ENCODE results near the gene GAD1.

Gene GAD1

GRCh38 chr2:170827841-170828532 lies 11.3 kb downstream of the GAD1 start:
- peaks cover 4% of the 10 kb centered on the region for H3K4me1 ChIP-seq (ENCODE audit: control insufficient read depth, insufficient read depth, low read length, poor library complexity, severe bottlenecking)
- no peak overlapping the region for H3K4me3 ChIP-seq (ENCODE audit: extremely low read depth, insufficient read depth, low read length, poor library complexity, severe bottlenecking)
- H3K27ac ChIP-seq (ENCODE audit: low read depth, low read length, severe bottlenecking), result no peak overlapping the region
- peaks cover 52% of the 10 kb centered on the region for H3K36me3 ChIP-seq (ENCODE audit: control insufficient read depth, insufficient read depth, low read length)
- WGBS, 2 experiments (ENCODE audit: insufficient coverage in 2 of 2), result 86 to 94% methylated on average over 6 of the region's 6 CpGs
- no peaks in the 10 kb centered on the region for H3K9me3 ChIP-seq (ENCODE audit: control insufficient read depth, low read length)

DNA sequence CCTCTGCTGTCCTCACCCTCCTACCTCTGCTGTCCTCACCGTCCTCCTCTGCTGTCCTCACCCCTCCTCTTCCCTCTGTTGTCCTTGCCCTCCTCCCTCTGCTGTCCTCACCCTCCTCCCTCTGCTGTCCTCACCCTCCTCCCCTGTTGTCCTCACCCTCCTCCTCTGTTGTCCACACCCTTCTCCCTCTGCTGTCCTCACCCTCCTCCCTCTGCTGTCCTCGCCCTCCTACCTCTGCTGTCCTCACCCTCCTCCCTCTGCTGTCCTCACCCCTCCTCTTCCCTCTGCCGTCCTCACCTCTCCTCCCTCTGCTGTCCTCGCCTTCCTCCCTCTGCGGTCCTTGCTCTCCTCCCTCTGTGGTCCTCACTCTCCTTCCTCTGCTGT lies 11.8 kb downstream of the GAD1 start:
- 82 to 89% methylated on average over 5 of the region's 5 CpGs for WGBS, 2 experiments (ENCODE audit: insufficient coverage in 2 of 2)

GRCh38 chr2:170829036-170829435 lies 12.3 kb downstream of the GAD1 start:
- H3K9me3 ChIP-seq (ENCODE audit: control insufficient read depth, low read length), result no peaks in the 10 kb centered on the region
- 96% methylated on average over 2 of the region's 2 CpGs; no CpG with 5 or more reads in 1 of the 2 experiments for WGBS, 2 experiments (ENCODE audit: insufficient coverage in 2 of 2)
- peaks cover 6% of the 10 kb centered on the region for H3K4me1 ChIP-seq (ENCODE audit: control insufficient read depth, insufficient read depth, low read length, poor library complexity, severe bottlenecking)
- H3K27ac ChIP-seq (ENCODE audit: low read depth, low read length, severe bottlenecking), result no peak overlapping the region
- no peak overlapping the region for H3K4me3 ChIP-seq (ENCODE audit: extremely low read depth, insufficient read depth, low read length, poor library complexity, severe bottlenecking)
- peaks cover 62% of the 10 kb centered on the region for H3K36me3 ChIP-seq (ENCODE audit: control insufficient read depth, insufficient read depth, low read length)

More for the DNA sequence above, 11.8 kb downstream of the GAD1 start:
- Histone ChIP-seq H3K27ac (ENCODE audit: low read depth, low read length, severe bottlenecking) (no peak overlapping the region), H3K4me3 (ENCODE audit: extremely low read depth, insufficient read depth, low read length, poor library complexity, severe bottlenecking) (no peak overlapping the region), H3K36me3 (ENCODE audit: control insufficient read depth, insufficient read depth, low read length) (peaks cover 57% of the 10 kb centered on the region), H3K4me1 (ENCODE audit: control insufficient read depth, insufficient read depth, low read length, poor library complexity, severe bottlenecking) (peaks cover 6% of the 10 kb centered on the region), H3K9me3 (ENCODE audit: control insufficient read depth, low read length) (no peaks in the 10 kb centered on the region)

DNA sequence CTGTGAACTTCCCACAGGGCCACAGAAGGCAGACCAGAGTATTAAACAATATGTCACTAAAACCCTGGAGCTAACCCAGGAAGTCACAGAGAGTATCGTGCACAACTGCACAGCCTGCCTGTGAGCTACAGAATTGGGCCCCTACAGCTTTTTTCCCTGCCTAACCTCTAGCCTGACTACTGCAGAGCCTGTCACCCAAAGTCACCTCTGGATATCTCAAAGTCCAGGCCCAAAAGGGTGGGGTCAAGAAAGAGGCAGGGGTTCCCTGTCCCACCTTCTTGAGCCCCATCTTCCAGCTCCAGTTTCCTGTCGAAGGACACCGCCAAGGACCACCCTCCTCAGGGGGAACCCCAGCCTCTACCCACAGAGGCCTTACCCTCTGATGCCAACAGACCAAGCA lies 13.5 kb downstream of the GAD1 start:
- 80 to 96% methylated on average over 1 to 3 of the region's 3 CpGs for WGBS, 2 experiments (ENCODE audit: insufficient coverage in 2 of 2)
- Histone ChIP-seq H3K9me3 (ENCODE audit: control insufficient read depth, low read length) (no peaks in the 10 kb centered on the region), H3K36me3 (ENCODE audit: control insufficient read depth, insufficient read depth, low read length) (peaks cover 61% of the 10 kb centered on the region), H3K4me3 (ENCODE audit: extremely low read depth, insufficient read depth, low read length, poor library complexity, severe bottlenecking) (no peak overlapping the region), H3K4me1 (ENCODE audit: control insufficient read depth, insufficient read depth, low read length, poor library complexity, severe bottlenecking) (peaks cover 6% of the 10 kb centered on the region), H3K27ac (ENCODE audit: low read depth, low read length, severe bottlenecking) (no peak overlapping the region)

- peaks cover 6% of the 10 kb centered on the region for H3K4me1 ChIP-seq (ENCODE audit: control insufficient read depth, insufficient read depth, low read length, poor library complexity, severe bottlenecking)
- WGBS, 2 experiments (ENCODE audit: insufficient coverage in 2 of 2), result 94 to 100% methylated on average over 1 to 4 of the region's 4 CpGs
- no peak overlapping the region for H3K27ac ChIP-seq (ENCODE audit: low read depth, low read length, severe bottlenecking)
- H3K9me3 ChIP-seq (ENCODE audit: control insufficient read depth, low read length), result no peaks in the 10 kb centered on the region
- no peak overlapping the region for H3K4me3 ChIP-seq (ENCODE audit: extremely low read depth, insufficient read depth, low read length, poor library complexity, severe bottlenecking)
- peaks cover 64% of the 10 kb centered on the region for H3K36me3 ChIP-seq (ENCODE audit: control insufficient read depth, insufficient read depth, low read length)
These were observed 14.4 kb downstream of the GAD1 start for GRCh38 chr2:170831115-170831514.

GRCh38 chr2:170836027-170836426 lies 19.3 kb downstream of the GAD1 start:
- Histone ChIP-seq H3K4me1 (ENCODE audit: control insufficient read depth, insufficient read depth, low read length, poor library complexity, severe bottlenecking) (peaks cover 6% of the 10 kb centered on the region), H3K4me3 (ENCODE audit: extremely low read depth, insufficient read depth, low read length, poor library complexity, severe bottlenecking) (no peak overlapping the region), H3K36me3 (ENCODE audit: control insufficient read depth, insufficient read depth, low read length) (peaks cover 83% of the 10 kb centered on the region), H3K27ac (ENCODE audit: low read depth, low read length, severe bottlenecking) (no peak overlapping the region), H3K9me3 (ENCODE audit: control insufficient read depth, low read length) (no peaks in the 10 kb centered on the region)
- 97% methylated on average over 3 of the region's 5 CpGs; no CpG with 5 or more reads in 1 of the 2 experiments for WGBS, 2 experiments (ENCODE audit: insufficient coverage in 2 of 2)

GRCh38 chr2:170840717-170841210 lies 24.1 kb downstream of the GAD1 start:
- H3K4me3 ChIP-seq (ENCODE audit: extremely low read depth, insufficient read depth, low read length, poor library complexity, severe bottlenecking), result no peak overlapping the region
- peaks cover 70% of the 10 kb centered on the region for H3K36me3 ChIP-seq (ENCODE audit: control insufficient read depth, insufficient read depth, low read length)
- H3K4me1 ChIP-seq (ENCODE audit: control insufficient read depth, insufficient read depth, low read length, poor library complexity, severe bottlenecking), result peaks cover 36% of the 10 kb centered on the region
- H3K27ac ChIP-seq (ENCODE audit: low read depth, low read length, severe bottlenecking), result no peak overlapping the region
- H3K9me3 ChIP-seq (ENCODE audit: control insufficient read depth, low read length), result no peaks in the 10 kb centered on the region
- 92 to 93% methylated on average over 3 of the region's 4 CpGs for WGBS, 2 experiments (ENCODE audit: insufficient coverage in 2 of 2)

GRCh38 chr2:170842785-170843184 lies 26.1 kb downstream of the GAD1 start:
- no peak overlapping the region for H3K4me3 ChIP-seq (ENCODE audit: extremely low read depth, insufficient read depth, low read length, poor library complexity, severe bottlenecking)
- peaks cover 59% of the 10 kb centered on the region for H3K36me3 ChIP-seq (ENCODE audit: control insufficient read depth, insufficient read depth, low read length)
- 67 to 73% methylated on average over 1 to 2 of the region's 2 CpGs for WGBS, 2 experiments (ENCODE audit: insufficient coverage in 2 of 2)
- H3K27ac ChIP-seq (ENCODE audit: low read depth, low read length, severe bottlenecking), result peak overlapping the region; percentile 32
- peaks cover 40% of the 10 kb centered on the region for H3K4me1 ChIP-seq (ENCODE audit: control insufficient read depth, insufficient read depth, low read length, poor library complexity, severe bottlenecking)
- H3K9me3 ChIP-seq (ENCODE audit: control insufficient read depth, low read length), result no peaks in the 10 kb centered on the region

GRCh38 chr2:170843656-170844055 lies 27.0 kb downstream of the GAD1 start:
- WGBS, 2 experiments (ENCODE audit: insufficient coverage in 2 of 2), result no CpG with 5 or more reads among the region's 2 CpGs
- Histone ChIP-seq H3K27ac (ENCODE audit: low read depth, low read length, severe bottlenecking) (peak overlapping the region; percentile 32), H3K4me3 (ENCODE audit: extremely low read depth, insufficient read depth, low read length, poor library complexity, severe bottlenecking) (no peak overlapping the region), H3K36me3 (ENCODE audit: control insufficient read depth, insufficient read depth, low read length) (peaks cover 56% of the 10 kb centered on the region), H3K9me3 (ENCODE audit: control insufficient read depth, low read length) (no peaks in the 10 kb centered on the region), H3K4me1 (ENCODE audit: control insufficient read depth, insufficient read depth, low read length, poor library complexity, severe bottlenecking) (peaks cover 45% of the 10 kb centered on the region)

- no peaks in the 10 kb centered on the region for H3K9me3 ChIP-seq (ENCODE audit: control insufficient read depth, low read length)
- H3K27ac ChIP-seq (ENCODE audit: low read depth, low read length, severe bottlenecking), result no peak overlapping the region
- peaks cover 56% of the 10 kb centered on the region for H3K36me3 ChIP-seq (ENCODE audit: control insufficient read depth, insufficient read depth, low read length)
- 96 to 99% methylated on average over 10 of the region's 10 CpGs for WGBS, 2 experiments (ENCODE audit: insufficient coverage in 2 of 2)
- H3K4me3 ChIP-seq (ENCODE audit: extremely low read depth, insufficient read depth, low read length, poor library complexity, severe bottlenecking), result no peak overlapping the region
- peaks cover 53% of the 10 kb centered on the region for H3K4me1 ChIP-seq (ENCODE audit: control insufficient read depth, insufficient read depth, low read length, poor library complexity, severe bottlenecking)
These were observed 28.7 kb downstream of the GAD1 start for GRCh38 chr2:170845343-170845742.

GRCh38 chr2:170846314-170846713 lies 29.6 kb downstream of the GAD1 start:
- H3K4me3 ChIP-seq (ENCODE audit: extremely low read depth, insufficient read depth, low read length, poor library complexity, severe bottlenecking), result no peak overlapping the region
- H3K9me3 ChIP-seq (ENCODE audit: control insufficient read depth, low read length), result no peaks in the 10 kb centered on the region
- H3K27ac ChIP-seq (ENCODE audit: low read depth, low read length, severe bottlenecking), result no peak overlapping the region
- H3K4me1 ChIP-seq (ENCODE audit: control insufficient read depth, insufficient read depth, low read length, poor library complexity, severe bottlenecking), result peaks cover 53% of the 10 kb centered on the region
- H3K36me3 ChIP-seq (ENCODE audit: control insufficient read depth, insufficient read depth, low read length), result peaks cover 53% of the 10 kb centered on the region

Data from mesodermal cell (in vitro differentiated cells).